ENCODE data around the gene FARP2. TPM values are rescaled to one million over a fixed set of nuclear protein-coding genes. Genes with fewer than 3 reads are reported as not detected.

The FARP2 gene
- total RNA-seq, 1 donor, result 41.3 TPM

DNA sequence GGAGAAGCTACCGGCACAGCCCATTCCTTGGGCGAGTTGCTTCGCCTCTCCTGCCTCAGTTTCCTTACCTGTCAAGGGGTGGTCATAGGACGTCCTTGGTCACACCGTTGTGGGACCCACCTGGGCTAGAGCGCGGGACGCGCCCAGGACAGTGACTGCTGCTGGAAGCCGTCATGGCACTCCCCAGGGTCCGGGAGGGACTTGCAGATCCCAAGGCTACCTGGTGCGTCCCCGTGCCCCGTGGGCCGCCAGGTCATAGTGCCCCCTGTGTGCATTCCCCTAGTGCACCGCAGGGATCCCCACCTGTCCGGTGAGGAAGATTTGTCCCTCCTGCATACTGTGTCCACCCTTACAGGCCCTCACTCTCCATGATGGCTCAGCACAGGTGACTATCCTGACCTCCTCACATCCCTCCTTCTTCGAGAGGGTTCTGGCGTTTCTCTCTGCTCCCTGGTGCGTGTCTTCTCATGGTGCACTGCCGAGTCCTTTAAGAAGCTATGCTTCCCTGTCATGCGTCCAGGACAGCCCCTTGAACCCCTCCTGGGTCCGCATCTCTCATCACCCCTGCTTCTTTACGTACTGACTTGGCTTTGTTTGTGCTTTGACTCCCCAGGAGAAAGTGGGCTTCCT, 153.2 kb downstream of the FARP2 start:
- TF ChIP-seq, protein P1, sequence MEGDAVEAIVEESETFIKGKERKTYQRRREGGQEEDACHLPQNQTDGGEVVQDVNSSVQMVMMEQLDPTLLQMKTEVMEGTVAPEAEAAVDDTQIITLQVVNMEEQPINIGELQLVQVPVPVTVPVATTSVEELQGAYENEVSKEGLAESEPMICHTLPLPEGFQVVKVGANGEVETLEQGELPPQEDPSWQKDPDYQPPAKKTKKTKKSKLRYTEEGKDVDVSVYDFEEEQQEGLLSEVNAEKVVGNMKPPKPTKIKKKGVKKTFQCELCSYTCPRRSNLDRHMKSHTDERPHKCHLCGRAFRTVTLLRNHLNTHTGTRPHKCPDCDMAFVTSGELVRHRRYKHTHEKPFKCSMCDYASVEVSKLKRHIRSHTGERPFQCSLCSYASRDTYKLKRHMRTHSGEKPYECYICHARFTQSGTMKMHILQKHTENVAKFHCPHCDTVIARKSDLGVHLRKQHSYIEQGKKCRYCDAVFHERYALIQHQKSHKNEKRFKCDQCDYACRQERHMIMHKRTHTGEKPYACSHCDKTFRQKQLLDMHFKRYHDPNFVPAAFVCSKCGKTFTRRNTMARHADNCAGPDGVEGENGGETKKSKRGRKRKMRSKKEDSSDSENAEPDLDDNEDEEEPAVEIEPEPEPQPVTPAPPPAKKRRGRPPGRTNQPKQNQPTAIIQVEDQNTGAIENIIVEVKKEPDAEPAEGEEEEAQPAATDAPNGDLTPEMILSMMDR (IDR thresholded peaks at IDR 0.05; ENCODE audit: extremely low read depth, low read depth, low read length), result no peak
- Histone ChIP-seq H3K4me1 (ENCODE audit: insufficient read depth, low read length) (peaks cover 15% of the 10 kb centered on the region), H2AFZ (ENCODE audit: low read length) (peak overlapping the region; percentile 91), H3K27ac (ENCODE audit: low read depth, low read length) (peak overlapping the region; percentile 68), H3K79me2 (ENCODE audit: insufficient read depth, low read length) (peaks cover 45% of the 10 kb centered on the region), H3K27me3 (ENCODE audit: insufficient read depth, low read length) (no peaks in the 10 kb centered on the region), H4K20me1 (ENCODE audit: insufficient read depth, low read length) (peaks cover 22% of the 10 kb centered on the region), H3K9me3 (ENCODE audit: low read depth, low read length) (no peaks in the 10 kb centered on the region), H3K36me3 (ENCODE audit: insufficient read depth, low read length) (no peaks in the 10 kb centered on the region), H3K4me3 (ENCODE audit: insufficient read depth, low read length) (peak overlapping the region; percentile 86), H3K4me2 (ENCODE audit: insufficient read depth, low read length) (peak overlapping the region; percentile 91)
- DNase-seq (ENCODE audit: insufficient read length, low spot score, missing footprints), result peak; percentile 60

DNA sequence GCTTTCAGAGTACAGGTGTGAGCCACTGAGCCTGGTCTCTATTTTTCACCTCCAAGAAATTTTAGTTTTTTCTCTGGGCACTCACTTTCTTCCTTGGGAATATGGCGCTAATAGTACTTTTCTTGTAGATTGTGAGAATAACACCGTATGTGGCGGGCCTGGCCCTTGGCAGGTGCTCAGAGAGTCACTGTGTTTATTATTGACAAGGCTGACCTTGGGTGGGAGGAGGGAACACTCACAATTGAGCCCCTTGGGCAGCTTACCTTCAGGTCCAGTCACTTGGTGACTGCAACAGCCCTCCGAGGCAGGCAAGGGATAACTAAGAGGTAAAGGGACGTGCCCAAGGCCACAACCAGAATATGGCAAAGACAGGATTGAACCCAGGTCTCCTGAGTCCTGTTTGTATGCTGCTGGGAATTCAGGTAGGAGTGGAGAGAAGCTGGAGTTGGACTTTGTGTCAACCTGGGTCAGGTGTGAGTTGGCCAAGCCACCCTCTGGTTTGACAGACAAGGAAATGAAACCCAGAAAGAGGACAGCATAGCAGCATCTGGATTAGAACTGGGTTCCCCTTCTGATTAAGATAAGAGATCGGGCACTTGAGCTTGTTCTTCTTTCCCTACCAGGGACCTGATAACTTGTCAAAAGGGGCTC, 155.1 kb downstream of the FARP2 start:
- TF ChIP-seq, protein P1 (IDR thresholded peaks at IDR 0.05; ENCODE audit: extremely low read depth, low read depth, low read length), result no peak
- Histone ChIP-seq H3K4me2 (ENCODE audit: insufficient read depth, low read length) (no peak overlapping the region), H3K36me3 (ENCODE audit: insufficient read depth, low read length) (no peaks in the 10 kb centered on the region), H3K27me3 (ENCODE audit: insufficient read depth, low read length) (no peaks in the 10 kb centered on the region), H3K4me3 (ENCODE audit: insufficient read depth, low read length) (no peak overlapping the region), H3K9me3 (ENCODE audit: low read depth, low read length) (no peaks in the 10 kb centered on the region), H3K4me1 (ENCODE audit: insufficient read depth, low read length) (peaks cover 23% of the 10 kb centered on the region), H3K27ac (ENCODE audit: low read depth, low read length) (no peak overlapping the region), H3K79me2 (ENCODE audit: insufficient read depth, low read length) (peaks cover 26% of the 10 kb centered on the region), H4K20me1 (ENCODE audit: insufficient read depth, low read length) (peaks cover 9% of the 10 kb centered on the region), H2AFZ (ENCODE audit: low read length) (no peak overlapping the region)
- DNase-seq (ENCODE audit: insufficient read length, low spot score, missing footprints), result peak; percentile 42

DNA sequence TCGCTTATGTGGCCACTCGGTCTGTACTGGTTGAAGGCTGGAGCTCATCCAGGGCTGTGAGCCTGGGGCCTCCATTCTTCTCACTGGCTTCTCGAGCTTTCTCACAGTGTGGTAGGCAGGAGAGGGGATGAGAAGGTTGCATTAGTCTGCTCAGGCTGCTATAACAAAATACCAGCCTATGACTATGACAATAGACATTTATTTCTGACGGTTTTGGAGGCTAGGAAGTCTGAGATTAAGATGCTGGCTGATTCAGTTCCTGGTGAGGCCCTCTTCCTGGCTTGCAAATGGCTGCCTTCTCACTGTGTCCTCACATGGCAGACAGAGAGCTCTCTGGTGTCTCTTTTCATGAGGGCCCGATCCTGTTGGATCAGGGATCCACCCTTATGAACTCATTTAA, 158.5 kb downstream of the FARP2 start:
- Histone ChIP-seq H3K4me1 (ENCODE audit: insufficient read depth, low read length) (peaks cover 10% of the 10 kb centered on the region), H2AFZ (ENCODE audit: low read length) (peak overlapping the region; percentile 71), H3K27ac (ENCODE audit: low read depth, low read length) (peak overlapping the region; percentile 2), H3K4me3 (ENCODE audit: insufficient read depth, low read length) (no peak overlapping the region), H3K9me3 (ENCODE audit: low read depth, low read length) (no peaks in the 10 kb centered on the region), H3K27me3 (ENCODE audit: insufficient read depth, low read length) (peaks cover 5% of the 10 kb centered on the region), H3K4me2 (ENCODE audit: insufficient read depth, low read length) (no peak overlapping the region), H4K20me1 (ENCODE audit: insufficient read depth, low read length) (no peaks in the 10 kb centered on the region), H3K79me2 (ENCODE audit: insufficient read depth, low read length) (no peaks in the 10 kb centered on the region), H3K36me3 (ENCODE audit: insufficient read depth, low read length) (no peaks in the 10 kb centered on the region)
- TF ChIP-seq, protein P1 (IDR thresholded peaks at IDR 0.05; ENCODE audit: extremely low read depth, low read depth, low read length), result no peak
- peak; percentile 80 for DNase-seq (ENCODE audit: insufficient read length, low spot score, missing footprints)

DNA sequence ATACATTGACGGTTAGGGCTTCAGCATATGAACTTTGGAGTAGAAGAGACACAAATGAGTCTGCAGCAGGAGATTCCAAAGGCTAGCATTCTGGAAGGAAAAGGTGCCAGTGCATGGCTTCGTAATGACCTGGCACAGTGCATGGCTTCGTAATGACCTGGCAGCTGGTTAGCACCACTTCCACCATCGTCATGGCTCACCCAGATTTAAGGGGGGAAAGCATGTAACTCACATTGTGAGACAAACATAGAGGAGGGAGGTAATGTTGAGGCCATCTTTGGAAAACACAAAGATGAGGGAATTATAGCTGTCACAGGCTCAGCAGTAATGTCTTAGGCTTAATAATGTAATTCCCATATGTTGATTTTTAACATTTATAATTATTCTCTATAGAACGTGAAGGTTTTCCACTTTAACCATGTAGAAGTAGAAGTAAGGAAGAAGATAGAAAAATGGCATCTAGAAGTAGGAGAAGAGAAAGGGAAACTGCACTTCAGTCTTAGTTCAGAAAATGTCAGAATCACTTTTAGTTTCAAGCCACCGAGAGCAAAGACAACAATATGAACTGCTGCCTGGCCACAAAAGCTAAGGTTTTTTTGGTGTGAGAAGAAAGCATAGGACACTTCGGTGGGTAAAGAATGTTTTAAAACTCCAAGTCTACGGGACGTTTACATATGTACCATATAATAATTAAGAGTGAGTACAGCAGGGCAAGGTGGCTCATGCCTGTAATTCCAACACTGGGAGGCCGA, 159.1 kb downstream of the FARP2 start:
- Histone ChIP-seq H2AFZ (ENCODE audit: low read length) (peak overlapping the region; percentile 71), H3K9me3 (ENCODE audit: low read depth, low read length) (no peaks in the 10 kb centered on the region), H3K27ac (ENCODE audit: low read depth, low read length) (peak overlapping the region; percentile 2), H3K4me2 (ENCODE audit: insufficient read depth, low read length) (peak overlapping the region; percentile 27), H3K4me3 (ENCODE audit: insufficient read depth, low read length) (no peak overlapping the region), H3K79me2 (ENCODE audit: insufficient read depth, low read length) (no peaks in the 10 kb centered on the region), H3K27me3 (ENCODE audit: insufficient read depth, low read length) (peaks cover 10% of the 10 kb centered on the region), H3K36me3 (ENCODE audit: insufficient read depth, low read length) (no peaks in the 10 kb centered on the region), H3K4me1 (ENCODE audit: insufficient read depth, low read length) (peaks cover 13% of the 10 kb centered on the region), H4K20me1 (ENCODE audit: insufficient read depth, low read length) (no peaks in the 10 kb centered on the region)
- TF ChIP-seq, protein P1 (IDR thresholded peaks at IDR 0.05; ENCODE audit: extremely low read depth, low read depth, low read length), result no peak
- DNase-seq (ENCODE audit: insufficient read length, low spot score, missing footprints), result peak; percentile 61
